Measurements from ENCODE around the gene POLE2. TPM values are rescaled to one million over a fixed set of nuclear protein-coding genes. Genes with fewer than 3 reads are reported as not detected.

POLE2 gene
- total RNA-seq, 1 experiment from 2014 or later, result 24.5 TPM

DNA sequence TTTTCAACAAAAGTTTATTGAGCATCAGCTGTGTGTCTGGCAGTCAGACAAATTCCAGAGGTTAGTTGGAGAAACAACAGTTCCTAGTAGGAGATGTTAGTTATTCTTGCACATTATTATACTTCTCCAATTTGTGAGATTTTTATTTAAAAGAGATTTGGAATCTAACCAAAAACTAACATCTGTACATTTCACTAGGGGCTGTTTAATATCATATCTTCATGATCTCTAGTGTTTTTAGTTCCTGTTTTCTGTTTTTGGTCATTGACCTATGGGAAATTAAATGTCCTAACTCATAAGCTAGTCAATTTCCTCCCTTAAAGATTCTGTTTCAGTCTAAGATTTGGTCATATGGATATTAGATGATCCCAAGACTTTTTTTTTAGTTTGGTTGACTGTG is 45.8 kb upstream of the POLE2 start:
- H3K9me3 ChIP-seq (ENCODE audit: control insufficient read depth in 1 of 2, insufficient read depth in 1 of 2, low read depth in 1 of 2, low read length in 2 of 2), result no peaks in the 10 kb centered on the region
- no peak overlapping the region for H2AFZ ChIP-seq (ENCODE audit: low read depth, low read length, poor library complexity, severe bottlenecking)
- no TSS peak for BruUV-seq (replicated peaks)
- H3K4me2 ChIP-seq (ENCODE audit: low read length), result no peak overlapping the region
- H3K27me3 ChIP-seq (ENCODE audit: insufficient read depth, low read length), result no peaks in the 10 kb centered on the region
- ATAC-seq, result no peak
- intact Hi-C loops (cut with micrococcal nuclease), result no loop called here
- H3K9ac ChIP-seq (ENCODE audit: low read length), result no peak overlapping the region
- no peaks in the 10 kb centered on the region; the same call in 1 of the 2 replicates for H3K9me2 ChIP-seq (ENCODE audit: insufficient read depth)
- no peaks in the 10 kb centered on the region for H4K20me1 ChIP-seq (ENCODE audit: insufficient read depth)
- H3K79me2 ChIP-seq (ENCODE audit: insufficient read depth, low read length), result no peaks in the 10 kb centered on the region
- H3K4me3 ChIP-seq (replicated peaks in 1 of 2; ENCODE audit: low read depth in 1 of 2, low read length in 2 of 2), result no peak overlapping the region
- TF ChIP-seq POLR2AphosphoS5 (IDR thresholded peaks at IDR 0.05; ENCODE audit: low read depth, low read length) (no peak), TCF7L2 (IDR thresholded peaks at IDR 0.05; ENCODE audit: borderline replicate concordance, extremely low read depth, insufficient read depth, insufficient read length) (no peak)
- no peak overlapping the region for H3K27ac ChIP-seq (ENCODE audit: low read depth, low read length)
- ChIA-PET CTCF (no interaction called here), POLR2A (no interaction called here), RAD21 (ENCODE audit: low non-redundant PET in 1 of 2, low total read pairs in 2 of 2, uncharacterized antibody in 2 of 2, unreplicated experiment in 2 of 2) (no interaction called here)
- H3K4me1 ChIP-seq (ENCODE audit: control insufficient read depth in 1 of 2, insufficient read depth in 2 of 2, low read length in 2 of 2), result no peaks in the 10 kb centered on the region
- H3K36me3 ChIP-seq (ENCODE audit: control insufficient read depth in 1 of 2, insufficient read depth in 2 of 2, low read length in 2 of 2), result no peaks in the 10 kb centered on the region
- no peak for DNase-seq (ENCODE audit: low read depth, low spot score)

DNA sequence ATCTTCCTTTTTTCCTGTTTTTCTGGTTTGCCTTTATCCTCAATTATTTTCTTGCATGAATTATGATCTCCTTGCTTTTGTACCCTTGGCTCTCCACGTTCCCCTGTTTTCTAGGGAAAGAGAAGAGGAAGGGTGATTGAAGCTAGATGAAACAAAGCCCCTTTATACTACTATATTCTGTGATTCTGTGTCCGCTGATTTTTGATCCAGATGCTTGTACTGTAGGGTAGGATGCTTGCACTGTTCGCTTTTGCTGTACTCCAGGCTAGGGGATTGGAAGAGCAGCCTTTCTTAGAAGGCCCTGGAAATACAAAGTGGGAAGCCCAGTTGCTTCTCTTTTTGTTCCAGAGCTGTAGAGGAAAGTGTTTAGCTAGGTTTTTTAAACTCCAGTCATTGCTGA is 44.9 kb upstream of the POLE2 start:
- Histone ChIP-seq H3K79me2 (ENCODE audit: insufficient read depth, low read length) (no peaks in the 10 kb centered on the region), H3K27me3 (ENCODE audit: insufficient read depth, low read length) (no peaks in the 10 kb centered on the region), H3K4me3 (replicated peaks in 1 of 2; ENCODE audit: low read depth in 1 of 2, low read length in 2 of 2) (no peak overlapping the region), H4K20me1 (ENCODE audit: insufficient read depth) (no peaks in the 10 kb centered on the region), H3K4me1 (ENCODE audit: control insufficient read depth in 1 of 2, insufficient read depth in 2 of 2, low read length in 2 of 2) (no peaks in the 10 kb centered on the region), H3K36me3 (ENCODE audit: control insufficient read depth in 1 of 2, insufficient read depth in 2 of 2, low read length in 2 of 2) (no peaks in the 10 kb centered on the region), H3K9me3 (ENCODE audit: control insufficient read depth in 1 of 2, insufficient read depth in 1 of 2, low read depth in 1 of 2, low read length in 2 of 2) (no peaks in the 10 kb centered on the region), H3K9me2 (ENCODE audit: insufficient read depth) (no peaks in the 10 kb centered on the region; the same call in 1 of the 2 replicates), H3K27ac (ENCODE audit: low read depth, low read length) (no peak overlapping the region), H3K9ac (ENCODE audit: low read length) (no peak overlapping the region), H3K4me2 (ENCODE audit: low read length) (no peak overlapping the region), H2AFZ (ENCODE audit: low read depth, low read length, poor library complexity, severe bottlenecking) (no peak overlapping the region)
- ATAC-seq (no peak), DNase-seq (ENCODE audit: low read depth, low spot score) (no peak)
- intact Hi-C loops (cut with micrococcal nuclease), result no loop called here
- RAD21 ChIA-PET (ENCODE audit: low non-redundant PET in 1 of 2, low total read pairs in 2 of 2, uncharacterized antibody in 2 of 2, unreplicated experiment in 2 of 2), result no interaction called here
- no peak for TF ChIP-seq CEBPB (IDR thresholded peaks at IDR 0.05; ENCODE audit: low read depth)
- TF ChIP-seq POLR2A (IDR thresholded peaks at IDR 0.05; ENCODE audit: borderline replicate concordance, extremely low read depth, insufficient read depth, insufficient read length), result no peak
- no peak for TF ChIP-seq FOSL1 (IDR thresholded peaks at IDR 0.05; ENCODE audit: low read depth)
- no peak for TF ChIP-seq EGR1 (IDR thresholded peaks at IDR 0.05; ENCODE audit: low read depth)
- no peak for TF ChIP-seq RAD21 (IDR thresholded peaks at IDR 0.05; ENCODE audit: low read depth)
- TF ChIP-seq, protein P1, sequence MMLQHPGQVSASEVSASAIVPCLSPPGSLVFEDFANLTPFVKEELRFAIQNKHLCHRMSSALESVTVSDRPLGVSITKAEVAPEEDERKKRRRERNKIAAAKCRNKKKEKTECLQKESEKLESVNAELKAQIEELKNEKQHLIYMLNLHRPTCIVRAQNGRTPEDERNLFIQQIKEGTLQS (IDR thresholded peaks at IDR 0.05), result no peak
- TF ChIP-seq EZH2phosphoT487 (IDR thresholded peaks at IDR 0.05; ENCODE audit: borderline replicate concordance), result no peak
- no peak for TF ChIP-seq SRF (IDR thresholded peaks at IDR 0.05; ENCODE audit: low read depth)
- TF ChIP-seq JUND (IDR thresholded peaks at IDR 0.05), result no peak
- TF ChIP-seq, protein P2, sequence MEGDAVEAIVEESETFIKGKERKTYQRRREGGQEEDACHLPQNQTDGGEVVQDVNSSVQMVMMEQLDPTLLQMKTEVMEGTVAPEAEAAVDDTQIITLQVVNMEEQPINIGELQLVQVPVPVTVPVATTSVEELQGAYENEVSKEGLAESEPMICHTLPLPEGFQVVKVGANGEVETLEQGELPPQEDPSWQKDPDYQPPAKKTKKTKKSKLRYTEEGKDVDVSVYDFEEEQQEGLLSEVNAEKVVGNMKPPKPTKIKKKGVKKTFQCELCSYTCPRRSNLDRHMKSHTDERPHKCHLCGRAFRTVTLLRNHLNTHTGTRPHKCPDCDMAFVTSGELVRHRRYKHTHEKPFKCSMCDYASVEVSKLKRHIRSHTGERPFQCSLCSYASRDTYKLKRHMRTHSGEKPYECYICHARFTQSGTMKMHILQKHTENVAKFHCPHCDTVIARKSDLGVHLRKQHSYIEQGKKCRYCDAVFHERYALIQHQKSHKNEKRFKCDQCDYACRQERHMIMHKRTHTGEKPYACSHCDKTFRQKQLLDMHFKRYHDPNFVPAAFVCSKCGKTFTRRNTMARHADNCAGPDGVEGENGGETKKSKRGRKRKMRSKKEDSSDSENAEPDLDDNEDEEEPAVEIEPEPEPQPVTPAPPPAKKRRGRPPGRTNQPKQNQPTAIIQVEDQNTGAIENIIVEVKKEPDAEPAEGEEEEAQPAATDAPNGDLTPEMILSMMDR (IDR thresholded peaks at IDR 0.05 in 2 of 3, conservative IDR thresholded peaks at IDR 0.05 in 1 of 3; ENCODE audit: borderline replicate concordance in 1 of 3, insufficient read depth in 1 of 3, low read depth in 2 of 3, low read length in 2 of 3), result no peak
- TF ChIP-seq YY1 (IDR thresholded peaks at IDR 0.05; ENCODE audit: extremely low read depth, insufficient replicate concordance, low read depth, low read length), result no peak
- POLR2A ChIA-PET, result no interaction called here
- CTCF ChIA-PET, result no interaction called here
- no TSS peak for BruUV-seq (replicated peaks)
